ENCODE data around the gene ODF2L. TPM values are rescaled to one million over a fixed set of nuclear protein-coding genes. Genes with fewer than 3 reads are reported as not detected.

ODF2L gene
- total and polyA plus RNA-seq, 8 donors = 6.1 to 36.4 (median 11.3) TPM

DNA sequence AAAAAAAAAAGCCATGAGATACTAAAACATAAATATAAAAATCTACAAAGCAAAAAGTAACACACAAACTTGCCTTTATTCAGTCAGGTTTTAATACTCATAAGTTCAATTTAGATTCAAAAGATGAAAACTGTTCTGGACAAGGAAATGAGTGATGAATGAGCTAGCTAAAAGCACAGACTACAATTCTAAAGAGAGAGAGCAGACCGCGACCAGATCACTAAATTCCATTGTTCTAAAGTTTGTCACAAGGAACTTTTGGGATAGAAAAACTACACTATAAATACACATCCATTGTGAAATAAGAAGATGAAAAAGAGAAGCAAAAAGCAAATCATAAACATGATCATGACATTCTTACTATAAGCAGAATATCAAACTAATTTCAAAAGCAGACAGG lies 1.7 kb downstream of the ODF2L start:
- Histone ChIP-seq H3K27me3 (no peaks in the 10 kb centered on the region), H3K27ac (no peak overlapping the region), H3K36me3 (no peaks in the 10 kb centered on the region), H3K9me3 (no peaks in the 10 kb centered on the region), H3K4me1 (peaks cover 0 to 7% (median 0%) of the 10 kb centered on the region in 3 donors), H3K4me3 (no peak overlapping the region)
- WGBS, 2 donors = 64 to 73% methylated on average over 2 of the region's 2 CpGs
- DNase-seq = no peak
- intact Hi-C loops (cut with DNase I) = no loop called here
- TF ChIP-seq, protein P1, sequence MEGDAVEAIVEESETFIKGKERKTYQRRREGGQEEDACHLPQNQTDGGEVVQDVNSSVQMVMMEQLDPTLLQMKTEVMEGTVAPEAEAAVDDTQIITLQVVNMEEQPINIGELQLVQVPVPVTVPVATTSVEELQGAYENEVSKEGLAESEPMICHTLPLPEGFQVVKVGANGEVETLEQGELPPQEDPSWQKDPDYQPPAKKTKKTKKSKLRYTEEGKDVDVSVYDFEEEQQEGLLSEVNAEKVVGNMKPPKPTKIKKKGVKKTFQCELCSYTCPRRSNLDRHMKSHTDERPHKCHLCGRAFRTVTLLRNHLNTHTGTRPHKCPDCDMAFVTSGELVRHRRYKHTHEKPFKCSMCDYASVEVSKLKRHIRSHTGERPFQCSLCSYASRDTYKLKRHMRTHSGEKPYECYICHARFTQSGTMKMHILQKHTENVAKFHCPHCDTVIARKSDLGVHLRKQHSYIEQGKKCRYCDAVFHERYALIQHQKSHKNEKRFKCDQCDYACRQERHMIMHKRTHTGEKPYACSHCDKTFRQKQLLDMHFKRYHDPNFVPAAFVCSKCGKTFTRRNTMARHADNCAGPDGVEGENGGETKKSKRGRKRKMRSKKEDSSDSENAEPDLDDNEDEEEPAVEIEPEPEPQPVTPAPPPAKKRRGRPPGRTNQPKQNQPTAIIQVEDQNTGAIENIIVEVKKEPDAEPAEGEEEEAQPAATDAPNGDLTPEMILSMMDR (IDR thresholded peaks at IDR 0.05) = no peak
- ATAC-seq = no peak
- FAIRE-seq = no peak

DNA sequence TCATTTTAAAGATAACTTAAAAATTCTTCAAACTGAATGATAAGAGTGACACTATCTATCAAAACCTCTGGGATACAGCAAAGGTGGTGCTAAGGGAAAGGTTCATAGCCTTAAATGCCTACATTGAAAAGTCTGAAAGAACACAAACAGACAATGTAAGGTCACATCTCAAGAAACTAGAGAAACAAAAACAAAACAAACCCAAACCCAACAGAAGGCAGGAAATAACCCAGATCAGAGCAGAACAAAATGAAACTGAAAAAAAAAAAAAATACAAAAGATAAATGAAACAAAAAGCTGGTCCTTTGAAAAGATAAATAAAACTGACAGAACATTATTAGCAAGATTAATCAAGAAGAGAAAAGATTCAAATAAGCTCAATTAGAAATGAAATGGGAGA lies 6.8 kb downstream of the ODF2L start:
- Histone ChIP-seq H3K4me1 (peaks cover 0 to 6% (median 0%) of the 10 kb centered on the region in 3 donors), H3K27ac (no peak overlapping the region), H3K27me3 (no peaks in the 10 kb centered on the region), H3K36me3 (no peaks in the 10 kb centered on the region), H3K9me3 (no peaks in the 10 kb centered on the region), H3K4me3 (no peak overlapping the region)
- DNase-seq (no peak), ATAC-seq (no peak), FAIRE-seq (peak; percentile 92)
- intact Hi-C loops (cut with DNase I) = loop anchor here in 2 of 3 donors (10.0 kb wide), 1 partner anchor 115 kb away; no protein-coding TSS in a partner anchor
- TF ChIP-seq, protein P1 (IDR thresholded peaks at IDR 0.05) = no peak

DNA sequence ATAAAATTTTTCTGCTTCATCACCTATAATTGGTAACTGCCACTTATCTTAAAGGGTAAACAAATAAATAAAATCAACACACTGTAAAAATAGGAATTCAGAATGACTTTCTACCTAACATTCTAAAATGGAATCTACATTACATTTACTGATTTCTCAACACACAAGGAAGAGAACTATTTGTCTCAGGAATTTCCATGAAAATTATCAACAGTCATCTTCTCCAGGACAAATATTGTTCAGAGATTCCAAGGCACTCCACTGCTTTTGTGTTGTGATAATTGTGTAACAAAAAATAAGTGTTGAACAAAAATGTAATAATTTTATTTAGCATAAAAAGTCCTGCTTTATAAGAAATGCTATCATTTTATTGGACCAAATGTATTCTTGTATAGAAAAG lies 7.3 kb downstream of the ODF2L start:
- FAIRE-seq = no peak
- ATAC-seq = no peak
- Histone ChIP-seq H3K27ac (no peak overlapping the region), H3K27me3 (no peaks in the 10 kb centered on the region), H3K36me3 (no peaks in the 10 kb centered on the region), H3K4me3 (no peak overlapping the region), H3K9me3 (no peaks in the 10 kb centered on the region), H3K4me1 (peaks cover 0 to 6% (median 0%) of the 10 kb centered on the region in 3 donors)
- TF ChIP-seq, protein P1 (IDR thresholded peaks at IDR 0.05) = no peak
- no peak for DNase-seq
- intact Hi-C loops (cut with DNase I) = loop anchor here in 2 of 3 donors (10.0 kb wide), 1 partner anchor 116 kb away; no protein-coding TSS in a partner anchor

DNA sequence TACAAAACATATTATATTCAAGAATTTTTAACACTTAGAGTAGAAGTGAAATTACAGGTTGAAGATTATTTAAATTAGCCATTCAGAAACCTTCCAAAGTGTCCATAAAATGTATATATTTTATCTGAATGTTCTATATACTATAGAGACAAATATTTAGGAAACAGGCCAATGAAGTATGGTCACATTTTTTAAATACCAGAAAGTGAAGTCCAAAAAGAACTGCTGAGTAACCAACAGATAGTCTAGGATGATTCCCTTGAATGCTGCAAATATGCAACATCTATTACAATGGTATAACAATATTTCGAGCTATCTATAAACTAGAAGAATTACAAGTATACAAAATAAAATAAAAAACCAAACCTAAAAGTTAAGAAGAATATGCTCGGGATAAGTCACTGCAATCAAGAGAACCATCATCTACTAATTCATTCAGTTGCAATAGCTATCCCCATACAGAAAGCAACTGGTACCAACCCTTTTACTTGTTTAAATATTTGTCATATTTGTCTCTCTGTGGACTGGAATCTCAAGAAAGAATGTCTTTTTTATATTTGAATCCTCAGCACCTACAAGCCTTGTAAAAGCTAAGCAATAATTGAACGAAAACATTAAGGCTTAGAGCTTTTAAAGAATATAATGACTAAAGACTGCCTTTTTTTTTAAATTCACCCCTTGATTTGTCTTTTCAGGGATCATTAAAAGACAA lies 8.1 kb downstream of the ODF2L start:
- Histone ChIP-seq H3K27me3 (no peaks in the 10 kb centered on the region), H3K4me1 (peaks cover 0 to 6% (median 0%) of the 10 kb centered on the region in 3 donors), H3K9me3 (no peaks in the 10 kb centered on the region), H3K27ac (no peak overlapping the region), H3K36me3 (no peaks in the 10 kb centered on the region), H3K4me3 (no peak overlapping the region)
- DNase-seq = no peak
- TF ChIP-seq, protein P1 (IDR thresholded peaks at IDR 0.05) = no peak
- intact Hi-C loops (cut with DNase I) = loop anchor here in 2 of 3 donors (10.0 kb wide), 1 partner anchor 117 kb away; no protein-coding TSS in a partner anchor
- peak; percentile 17 for FAIRE-seq
- ATAC-seq = no peak
- 85 to 92% methylated on average over 3 of the region's 3 CpGs for WGBS, 2 donors

DNA sequence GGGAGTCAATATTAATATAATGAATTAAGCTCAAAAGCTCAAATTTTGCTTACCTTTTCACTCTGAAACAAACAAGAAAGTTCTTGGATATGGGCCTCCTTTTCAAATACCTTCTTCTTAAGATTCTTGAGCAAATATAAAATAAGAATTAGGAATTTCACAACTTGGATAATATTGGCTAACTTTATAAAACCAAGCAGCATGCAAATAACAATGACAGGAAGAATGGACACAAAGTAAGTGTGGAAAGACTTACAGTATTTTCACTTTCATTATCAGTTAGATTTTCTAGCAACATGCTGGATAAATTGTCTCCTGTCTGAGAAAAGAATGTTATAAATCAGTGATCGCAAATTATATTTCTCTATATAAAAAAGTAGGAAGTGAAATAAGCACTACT lies 13.2 kb downstream of the ODF2L start:
- Histone ChIP-seq H3K27me3 (no peaks in the 10 kb centered on the region), H3K27ac (no peak overlapping the region), H3K36me3 (no peaks in the 10 kb centered on the region), H3K4me1 (no peaks in the 10 kb centered on the region), H3K4me3 (no peak overlapping the region), H3K9me3 (no peaks in the 10 kb centered on the region)
- TF ChIP-seq, protein P1 (IDR thresholded peaks at IDR 0.05) = no peak
- intact Hi-C loops (cut with DNase I) = loop anchor here in 2 of 3 donors (10.0 kb wide), 1 partner anchor 122 kb away; no protein-coding TSS in a partner anchor
- no peak for ATAC-seq
- 84 to 85% methylated on average over 1 of the region's 1 CpG for WGBS, 2 donors
- DNase-seq = no peak
- FAIRE-seq = peak; percentile 43

Data from pancreas (tissue), 10 donors.